ENCODE measurements around the gene ELL. TPM values are rescaled to one million over a fixed set of nuclear protein-coding genes. Genes with fewer than 3 reads are reported as not detected.

The ELL gene
- total and polyA plus RNA-seq, 3 experiments from 2014 or later = 22.1 to 25.5 (median 24.4) TPM

- no peaks in the 10 kb centered on the region for H3K9me3 ChIP-seq (ENCODE audit: low read length)
- DNase-seq = no peak
- H3K4me1 Mint-ChIP-seq = peaks cover 73 to 96% (median 86%) of the 10 kb centered on the region in 3 donors
- peak overlapping the region; percentile 65 to 100 (median 90) for H3K27ac Mint-ChIP-seq
- H3K27me3 Mint-ChIP-seq = no peaks in the 10 kb centered on the region
- peaks cover 76% of the 10 kb centered on the region for H3K4me1 ChIP-seq (ENCODE audit: insufficient read depth, low read length)
- H3K4me3 ChIP-seq (ENCODE audit: low read length) = no peak overlapping the region
- peaks cover 0 to 5% (median 0%) of the 10 kb centered on the region in 3 donors for H3K36me3 Mint-ChIP-seq
- H3K27ac ChIP-seq (ENCODE audit: low read depth, low read length) = peak overlapping the region; percentile 2
- peak overlapping the region in 5 of 7 donors; percentile 12 to 70 (median 53) for H3K4me3 Mint-ChIP-seq
- CTCF ChIA-PET = interaction anchor here (0.9 to 7.4 kb wide), 4 partner anchors 18 to 97 kb away, joined by 3 to 71 read pairs (median 4); partner anchors contain the start of gene ELL
- POLR2A ChIA-PET = interaction anchor here (0.5 to 1.2 kb wide), 3 partner anchors 14 to 1012 kb away, joined by 3 to 5 read pairs (median 3); no protein-coding TSS in a partner anchor
- no peaks in the 10 kb centered on the region for H3K27me3 ChIP-seq (ENCODE audit: insufficient read depth, low read length, poor library complexity, severe bottlenecking)
- H3K9me3 Mint-ChIP-seq = no peaks in the 10 kb centered on the region
- no peaks in the 10 kb centered on the region for H3K36me3 ChIP-seq (ENCODE audit: insufficient read depth, low read length)
Measured at GRCh38 chr19:18491995-18492953, 29.6 kb downstream of the ELL start.

GRCh38 chr19:18490728-18491127 is 31.1 kb downstream of the ELL start:
- no peaks in the 10 kb centered on the region for H3K9me3 Mint-ChIP-seq
- no peaks in the 10 kb centered on the region for H3K9me3 ChIP-seq (ENCODE audit: low read length)
- H3K27ac ChIP-seq (ENCODE audit: low read depth, low read length) = no peak overlapping the region
- H3K4me1 ChIP-seq (ENCODE audit: insufficient read depth, low read length) = peaks cover 74% of the 10 kb centered on the region
- H3K27ac Mint-ChIP-seq = peak overlapping the region; percentile 78 to 100 (median 92)
- H3K4me3 Mint-ChIP-seq = peak overlapping the region; percentile 3 to 77 (median 50)
- POLR2A ChIA-PET = interaction anchor here (0.7 to 0.8 kb wide), 2 partner anchors 75 to 139 kb away, joined by 3 to 4 read pairs; no protein-coding TSS in a partner anchor
- no peak for DNase-seq
- peaks cover 71 to 96% (median 82%) of the 10 kb centered on the region in 3 donors for H3K4me1 Mint-ChIP-seq
- H3K4me3 ChIP-seq (ENCODE audit: low read length) = no peak overlapping the region
- H3K27me3 ChIP-seq (ENCODE audit: insufficient read depth, low read length, poor library complexity, severe bottlenecking) = no peaks in the 10 kb centered on the region
- CTCF ChIA-PET = interaction anchor here (2.9 kb wide), 1 partner anchor 30 kb away, joined by 11 read pairs; no protein-coding TSS in a partner anchor
- H3K36me3 Mint-ChIP-seq = peaks cover 0 to 5% (median 0%) of the 10 kb centered on the region in 3 donors
- H3K27me3 Mint-ChIP-seq = no peaks in the 10 kb centered on the region
- H3K36me3 ChIP-seq (ENCODE audit: insufficient read depth, low read length) = no peaks in the 10 kb centered on the region

- DNase-seq = no peak
- POLR2A ChIA-PET = no interaction called here
- Mint-ChIP-seq H3K27ac (peak overlapping the region in 5 of 8 donors; percentile 51 to 100 (median 95)), H3K27me3 (no peaks in the 10 kb centered on the region), H3K9me3 (no peaks in the 10 kb centered on the region), H3K4me3 (peak overlapping the region in 1 of 7 donors; percentile 5), H3K36me3 (peaks cover 0 to 5% (median 0%) of the 10 kb centered on the region in 3 donors), H3K4me1 (peaks cover 70 to 96% (median 80%) of the 10 kb centered on the region in 3 donors)
- CTCF ChIA-PET = interaction anchor here (1.6 to 2.9 kb wide), 2 partner anchors 15 to 31 kb away, joined by 3 to 11 read pairs; no protein-coding TSS in a partner anchor
- Histone ChIP-seq H3K4me3 (ENCODE audit: low read length) (no peak overlapping the region), H3K4me1 (ENCODE audit: insufficient read depth, low read length) (peaks cover 71% of the 10 kb centered on the region), H3K27ac (ENCODE audit: low read depth, low read length) (no peak overlapping the region), H3K36me3 (ENCODE audit: insufficient read depth, low read length) (no peaks in the 10 kb centered on the region), H3K27me3 (ENCODE audit: insufficient read depth, low read length, poor library complexity, severe bottlenecking) (no peaks in the 10 kb centered on the region), H3K9me3 (ENCODE audit: low read length) (no peaks in the 10 kb centered on the region)
Measured at GRCh38 chr19:18489627-18490184, 32.2 kb downstream of the ELL start.

GRCh38 chr19:18488838-18489626 is 32.8 kb downstream of the ELL start:
- Mint-ChIP-seq H3K36me3 (peaks cover 0 to 5% (median 0%) of the 10 kb centered on the region in 3 donors), H3K27ac (peak overlapping the region in 5 of 8 donors; percentile 51 to 100 (median 77)), H3K4me3 (peak overlapping the region in 1 of 7 donors; percentile 55), H3K27me3 (no peaks in the 10 kb centered on the region), H3K9me3 (no peaks in the 10 kb centered on the region), H3K4me1 (peaks cover 65 to 96% (median 80%) of the 10 kb centered on the region in 3 donors)
- ChIA-PET CTCF (interaction anchor here (1.0 to 2.9 kb wide), 4 partner anchors 16 to 99 kb away, joined by 3 to 11 read pairs (median 4); partner anchors contain the start of gene REX1BD), POLR2A (interaction anchor here (1.1 kb wide), 1 partner anchor 14 kb away, joined by 3 read pairs; no protein-coding TSS in a partner anchor)
- DNase-seq = no peak
- Histone ChIP-seq H3K9me3 (ENCODE audit: low read length) (no peaks in the 10 kb centered on the region), H3K36me3 (ENCODE audit: insufficient read depth, low read length) (no peaks in the 10 kb centered on the region), H3K27me3 (ENCODE audit: insufficient read depth, low read length, poor library complexity, severe bottlenecking) (no peaks in the 10 kb centered on the region), H3K4me3 (ENCODE audit: low read length) (no peak overlapping the region), H3K4me1 (ENCODE audit: insufficient read depth, low read length) (peaks cover 64% of the 10 kb centered on the region), H3K27ac (ENCODE audit: low read depth, low read length) (no peak overlapping the region)

- peak overlapping the region in 1 of 7 donors; percentile 55 for H3K4me3 Mint-ChIP-seq
- H3K36me3 Mint-ChIP-seq = peaks cover 0 to 5% (median 0%) of the 10 kb centered on the region in 3 donors
- no peaks in the 10 kb centered on the region for H3K27me3 Mint-ChIP-seq
- DNase-seq = no peak
- peak overlapping the region in 6 of 8 donors; percentile 29 to 100 (median 78) for H3K27ac Mint-ChIP-seq
- H3K9me3 Mint-ChIP-seq = no peaks in the 10 kb centered on the region
- ChIA-PET CTCF (interaction anchor here (1.0 to 2.9 kb wide), 3 partner anchors 19 to 100 kb away, joined by 3 to 11 read pairs (median 5); partner anchors contain the start of gene REX1BD), POLR2A (interaction anchor here (1.1 kb wide), 1 partner anchor 15 kb away, joined by 3 read pairs; no protein-coding TSS in a partner anchor)
- Histone ChIP-seq H3K36me3 (ENCODE audit: insufficient read depth, low read length) (no peaks in the 10 kb centered on the region), H3K9me3 (ENCODE audit: low read length) (no peaks in the 10 kb centered on the region), H3K27me3 (ENCODE audit: insufficient read depth, low read length, poor library complexity, severe bottlenecking) (no peaks in the 10 kb centered on the region), H3K27ac (ENCODE audit: low read depth, low read length) (no peak overlapping the region), H3K4me1 (ENCODE audit: insufficient read depth, low read length) (peaks cover 57% of the 10 kb centered on the region), H3K4me3 (ENCODE audit: low read length) (no peak overlapping the region)
- H3K4me1 Mint-ChIP-seq = peaks cover 64 to 96% (median 81%) of the 10 kb centered on the region in 3 donors
Measured at GRCh38 chr19:18488403-18488723, 33.5 kb downstream of the ELL start.

- Histone ChIP-seq H3K4me3 (ENCODE audit: low read length) (no peak overlapping the region), H3K36me3 (ENCODE audit: insufficient read depth, low read length) (no peaks in the 10 kb centered on the region), H3K27me3 (ENCODE audit: insufficient read depth, low read length, poor library complexity, severe bottlenecking) (no peaks in the 10 kb centered on the region), H3K9me3 (ENCODE audit: low read length) (no peaks in the 10 kb centered on the region), H3K4me1 (ENCODE audit: insufficient read depth, low read length) (peaks cover 54% of the 10 kb centered on the region), H3K27ac (ENCODE audit: low read depth, low read length) (no peak overlapping the region)
- Mint-ChIP-seq H3K4me1 (peaks cover 62 to 98% (median 79%) of the 10 kb centered on the region in 3 donors), H3K27ac (peak overlapping the region; percentile 34 to 100 (median 92)), H3K27me3 (no peaks in the 10 kb centered on the region), H3K36me3 (peaks cover 0 to 5% (median 0%) of the 10 kb centered on the region in 3 donors), H3K4me3 (peak overlapping the region in 4 of 7 donors; percentile 3 to 68 (median 29)), H3K9me3 (no peaks in the 10 kb centered on the region)
- CTCF ChIA-PET = interaction anchor here (1.8 kb wide), 1 partner anchor 101 kb away, joined by 5 read pairs; the partner anchor contains the start of gene REX1BD
- DNase-seq = no peak
- POLR2A ChIA-PET = no interaction called here
Measured at GRCh38 chr19:18487576-18488402, 34.1 kb downstream of the ELL start.
